ENCODE data around the gene ARHGAP26. TPM values are rescaled to one million over a fixed set of nuclear protein-coding genes. Genes with fewer than 3 reads are reported as not detected.
A peak's percentile ranks its signal among the peaks of the same experiment; 100 is the strongest.

ARHGAP26 gene
- total RNA-seq, 2 donors from 2014 or later = 21.3 to 22.7 TPM

DNA sequence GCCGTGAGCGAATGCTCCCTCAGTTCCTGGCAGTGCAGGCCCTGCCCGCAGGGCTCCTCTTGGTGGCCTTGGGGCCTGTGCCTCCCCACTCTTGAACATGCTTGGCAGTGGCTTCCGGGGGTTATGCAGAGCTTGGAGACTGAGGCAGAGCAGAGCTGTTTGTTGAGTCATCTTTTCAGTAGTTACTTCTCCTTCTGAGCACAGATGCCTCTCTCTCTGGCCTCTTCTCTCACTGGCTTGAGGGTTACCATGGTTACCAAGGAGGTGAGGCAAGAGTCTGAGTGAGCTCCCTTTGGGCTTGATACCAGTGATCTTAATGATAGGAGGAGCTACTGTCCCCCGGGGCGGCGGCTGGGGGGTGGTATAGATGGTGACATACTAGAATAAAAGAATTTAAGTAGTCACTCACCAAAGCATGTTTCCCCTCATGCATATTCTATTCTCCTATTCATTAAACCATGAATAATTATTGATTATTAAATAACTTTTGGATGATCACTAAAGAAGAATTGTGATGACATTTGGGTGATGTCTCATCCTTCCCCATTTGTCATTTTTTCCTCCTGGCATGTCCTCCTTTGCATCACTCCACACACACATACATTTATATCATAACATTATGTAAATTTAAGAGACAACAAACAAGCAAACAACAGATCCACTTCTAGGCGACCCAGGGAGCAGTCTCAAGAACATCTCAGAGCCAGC is 111.1 kb downstream of the ARHGAP26 start:
- DNase-seq = no peak
- Mint-ChIP-seq H3K4me3 (no peak overlapping the region), H3K27ac (no peak overlapping the region), H3K36me3 (ENCODE audit: low read depth) (peaks cover 2% of the 10 kb centered on the region), H3K27me3 (no peaks in the 10 kb centered on the region), H3K4me1 (peaks cover 9% of the 10 kb centered on the region)
- no peaks in the 10 kb centered on the region for H3K9me3 ChIP-seq (ENCODE audit: control insufficient read depth, low read length, poor library complexity, severe bottlenecking)
- peak; percentile 21 for ATAC-seq

DNA sequence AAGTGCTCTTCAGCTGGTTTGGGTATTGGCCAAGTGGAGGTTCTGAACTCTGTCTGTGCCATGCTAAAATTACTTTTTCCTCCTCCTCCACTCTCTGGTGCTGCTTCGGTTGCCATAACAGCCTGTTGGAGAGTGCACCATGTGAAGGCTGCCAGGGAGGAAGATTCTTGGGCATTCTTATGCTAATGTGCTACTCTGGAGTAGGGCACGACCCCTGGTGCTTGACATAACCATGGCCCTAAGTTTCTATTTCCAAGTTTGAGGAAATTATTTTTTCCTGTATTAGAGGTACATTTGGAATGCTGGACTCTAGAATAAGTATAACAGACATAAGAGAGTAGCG is 111.6 kb downstream of the ARHGAP26 start:
- peaks cover 2% of the 10 kb centered on the region for H3K36me3 Mint-ChIP-seq (ENCODE audit: low read depth)
- no peak overlapping the region for H3K27ac Mint-ChIP-seq

DNA sequence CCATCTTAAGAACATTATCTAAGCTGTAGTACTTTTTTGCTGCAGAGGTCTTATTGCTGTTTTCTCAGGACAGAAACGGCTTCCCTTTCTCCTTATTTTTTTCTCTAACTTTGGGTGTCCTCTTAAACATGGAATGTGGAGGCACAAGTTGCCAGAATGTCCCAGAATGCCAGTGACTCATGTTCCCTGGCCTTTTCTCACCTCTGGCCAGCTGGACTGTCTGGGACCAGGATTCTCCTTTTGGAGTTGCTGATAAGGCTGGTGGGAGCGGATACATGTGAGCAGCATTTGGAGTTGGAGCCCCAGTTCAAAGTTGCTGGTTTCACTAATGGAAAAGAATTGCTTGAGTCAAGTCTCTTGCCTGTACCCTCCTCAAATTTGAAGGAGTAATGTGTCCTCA is 112.8 kb downstream of the ARHGAP26 start:
- Mint-ChIP-seq H3K27me3 (no peaks in the 10 kb centered on the region), H3K36me3 (ENCODE audit: low read depth) (peaks cover 2% of the 10 kb centered on the region), H3K4me1 (peaks cover 9% of the 10 kb centered on the region), H3K4me3 (peak overlapping the region; percentile 31), H3K27ac (no peak overlapping the region)
- ATAC-seq = no peak
- no peak for DNase-seq
- H3K9me3 ChIP-seq (ENCODE audit: control insufficient read depth, low read length, poor library complexity, severe bottlenecking) = no peaks in the 10 kb centered on the region

More for the DNA sequence above, 111.6 kb downstream of the ARHGAP26 start:
- DNase-seq (no peak), ATAC-seq (no peak)
- Mint-ChIP-seq H3K27me3 (no peaks in the 10 kb centered on the region), H3K4me3 (no peak overlapping the region), H3K4me1 (peaks cover 9% of the 10 kb centered on the region)
- no peaks in the 10 kb centered on the region for H3K9me3 ChIP-seq (ENCODE audit: control insufficient read depth, low read length, poor library complexity, severe bottlenecking)

DNA sequence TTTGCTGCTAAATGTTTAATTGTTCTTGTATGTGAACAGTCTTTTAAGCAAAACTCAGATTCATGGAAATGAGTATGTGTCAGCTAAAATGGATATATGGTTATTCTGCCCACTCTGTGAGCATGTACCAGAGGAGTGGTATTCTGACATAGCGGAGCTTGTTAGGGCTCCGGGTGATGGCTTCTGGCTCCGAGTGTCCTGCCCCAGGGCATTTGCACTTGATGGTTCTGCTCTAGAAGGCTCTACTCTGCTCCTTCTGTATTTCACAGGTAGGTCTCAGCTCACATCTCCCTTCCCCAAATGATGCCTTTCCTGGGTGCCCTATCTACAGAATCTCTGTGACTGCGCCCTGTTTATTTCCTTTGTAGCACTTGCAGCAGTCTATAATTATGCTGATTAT is 113.3 kb downstream of the ARHGAP26 start:
- Mint-ChIP-seq H3K27ac (no peak overlapping the region), H3K27me3 (no peaks in the 10 kb centered on the region), H3K36me3 (ENCODE audit: low read depth) (peaks cover 2% of the 10 kb centered on the region), H3K4me1 (peaks cover 7% of the 10 kb centered on the region), H3K4me3 (no peak overlapping the region)
- H3K9me3 ChIP-seq (ENCODE audit: control insufficient read depth, low read length, poor library complexity, severe bottlenecking) = no peaks in the 10 kb centered on the region
- ATAC-seq (no peak), DNase-seq (no peak)

DNA sequence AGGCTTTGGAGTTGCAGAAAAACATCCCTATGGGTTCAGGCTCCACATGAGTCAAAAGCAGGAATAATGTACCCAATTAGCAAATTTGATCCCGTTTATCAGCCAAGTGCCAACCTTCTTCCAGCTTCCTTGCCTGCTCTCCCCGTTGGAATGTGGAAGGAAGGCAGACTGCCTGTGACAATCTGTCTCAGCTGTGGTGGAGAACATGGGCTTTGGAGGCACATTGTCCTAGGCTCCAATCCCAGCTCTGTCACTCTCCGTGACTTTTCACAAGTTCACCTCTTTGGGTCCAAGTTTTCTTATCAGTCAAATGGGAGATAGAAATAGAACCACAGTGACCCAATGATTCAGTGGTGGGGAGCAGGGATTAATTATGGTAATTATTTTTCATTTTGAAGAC is 113.9 kb downstream of the ARHGAP26 start:
- Mint-ChIP-seq H3K4me1 (peaks cover 5% of the 10 kb centered on the region), H3K4me3 (no peak overlapping the region), H3K36me3 (ENCODE audit: low read depth) (peaks cover 2% of the 10 kb centered on the region), H3K27me3 (no peaks in the 10 kb centered on the region), H3K27ac (peak overlapping the region; percentile 72)
- H3K9me3 ChIP-seq (ENCODE audit: control insufficient read depth, low read length, poor library complexity, severe bottlenecking) = no peaks in the 10 kb centered on the region
- no peak for DNase-seq
- ATAC-seq = no peak

DNA sequence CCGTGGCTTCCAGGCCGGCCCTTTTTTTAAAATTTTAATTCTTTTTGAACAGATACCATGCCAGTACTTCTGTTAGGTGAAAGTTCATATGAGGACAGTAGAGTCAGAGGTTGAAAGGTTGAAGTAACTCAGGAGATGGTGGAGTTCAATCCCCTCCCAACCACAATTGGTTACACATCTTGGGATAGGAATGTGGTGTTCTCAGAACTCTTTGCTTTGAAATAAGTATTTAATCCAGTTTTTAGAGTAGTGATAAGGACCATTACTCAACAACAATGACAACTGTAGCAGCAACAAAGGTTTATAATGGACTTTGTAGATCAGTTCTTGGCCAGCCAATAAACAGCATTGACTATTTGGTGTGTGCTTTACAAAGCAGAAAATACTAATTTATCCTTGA is 116.0 kb downstream of the ARHGAP26 start:
- no peaks in the 10 kb centered on the region for H3K9me3 ChIP-seq (ENCODE audit: control insufficient read depth, low read length, poor library complexity, severe bottlenecking)
- DNase-seq = no peak
- no peak for ATAC-seq
- H3K27ac Mint-ChIP-seq = peak overlapping the region; percentile 77
- peaks cover 12% of the 10 kb centered on the region for H3K4me1 Mint-ChIP-seq
- no peak overlapping the region for H3K4me3 Mint-ChIP-seq
- no peaks in the 10 kb centered on the region for H3K27me3 Mint-ChIP-seq
- peaks cover 2% of the 10 kb centered on the region for H3K36me3 Mint-ChIP-seq (ENCODE audit: low read depth)

DNA sequence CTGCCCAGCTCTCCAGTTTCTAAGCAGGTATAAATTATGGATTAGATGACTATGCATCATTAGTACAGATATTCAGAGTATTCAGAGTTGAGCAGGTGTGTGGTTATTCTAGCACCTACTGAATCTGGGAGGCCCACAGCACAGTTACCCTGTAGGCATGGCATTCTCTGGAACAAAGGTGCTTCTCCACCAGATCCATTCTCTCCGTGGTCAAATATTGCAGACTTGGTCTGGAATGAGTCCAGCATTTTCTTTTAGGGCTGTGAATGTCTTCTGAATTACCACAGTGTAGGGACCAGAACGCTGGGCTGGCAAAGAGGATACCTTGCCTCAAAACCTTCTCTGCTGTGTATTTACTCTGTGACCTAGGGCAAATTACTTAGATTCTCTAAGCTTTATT is 116.8 kb downstream of the ARHGAP26 start:
- H3K27ac Mint-ChIP-seq = no peak overlapping the region
- H3K4me3 Mint-ChIP-seq = no peak overlapping the region
- no peaks in the 10 kb centered on the region for H3K27me3 Mint-ChIP-seq
- H3K4me1 Mint-ChIP-seq = peaks cover 14% of the 10 kb centered on the region
- no peak for DNase-seq
- no peaks in the 10 kb centered on the region for H3K9me3 ChIP-seq (ENCODE audit: control insufficient read depth, low read length, poor library complexity, severe bottlenecking)
- no peak for ATAC-seq
- H3K36me3 Mint-ChIP-seq (ENCODE audit: low read depth) = peaks cover 2% of the 10 kb centered on the region

DNA sequence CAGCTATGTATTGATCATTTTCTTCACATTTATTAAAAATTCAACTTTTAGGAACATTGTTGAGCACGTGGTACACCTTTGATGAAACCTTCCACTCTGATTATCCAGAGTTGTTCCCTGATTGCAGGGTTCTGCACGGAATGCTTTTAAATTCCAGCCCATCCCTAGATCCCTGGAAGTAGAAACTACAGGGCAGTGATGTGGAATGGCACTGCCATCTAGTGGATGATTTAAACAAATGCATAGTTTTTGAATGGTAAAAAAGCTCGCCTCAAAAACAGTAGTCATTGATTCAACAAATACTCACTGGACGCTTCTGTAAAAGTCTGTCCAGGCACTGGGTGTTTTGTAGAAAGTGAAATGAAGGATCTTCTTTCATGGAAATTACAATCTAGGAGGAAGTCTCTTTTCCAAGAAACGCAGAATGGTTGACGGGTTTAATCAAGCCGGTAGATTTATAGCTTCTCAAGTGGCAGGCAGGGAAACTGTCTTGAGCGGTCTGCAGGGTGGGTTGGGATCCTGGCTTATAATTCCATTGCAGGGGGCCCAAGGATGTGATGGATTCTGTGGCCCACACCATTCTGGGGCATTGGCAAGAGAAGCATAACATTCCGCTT is 118.4 kb downstream of the ARHGAP26 start:
- H3K9me3 ChIP-seq (ENCODE audit: control insufficient read depth, low read length, poor library complexity, severe bottlenecking) = no peaks in the 10 kb centered on the region
- Mint-ChIP-seq H3K27ac (no peak overlapping the region), H3K4me1 (peaks cover 14% of the 10 kb centered on the region), H3K36me3 (ENCODE audit: low read depth) (no peaks in the 10 kb centered on the region), H3K4me3 (no peak overlapping the region), H3K27me3 (no peaks in the 10 kb centered on the region)
- ATAC-seq (peak; percentile 37), DNase-seq (no peak)

DNA sequence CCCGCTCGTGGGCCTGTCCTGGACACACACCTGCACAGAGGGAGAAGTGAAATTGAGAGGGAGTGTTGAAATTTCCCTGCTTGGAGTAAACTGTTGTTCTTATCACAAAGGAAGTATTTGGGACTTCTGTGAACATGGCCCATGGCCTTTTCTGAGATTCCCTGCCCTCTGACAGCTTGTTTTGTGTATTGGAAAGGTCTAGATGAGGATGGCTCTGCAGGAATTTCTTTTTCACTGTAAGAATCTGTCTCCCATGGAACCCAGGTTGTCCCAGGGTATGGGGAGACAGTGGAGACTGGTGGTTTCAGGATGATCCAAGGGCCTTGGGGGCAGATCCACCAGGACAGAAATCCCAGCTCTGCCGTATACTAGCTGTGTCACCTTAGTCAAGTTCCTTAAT is 121.8 kb downstream of the ARHGAP26 start:
- DNase-seq = no peak
- Mint-ChIP-seq H3K4me3 (no peak overlapping the region), H3K27me3 (no peaks in the 10 kb centered on the region), H3K4me1 (peaks cover 18% of the 10 kb centered on the region), H3K36me3 (ENCODE audit: low read depth) (peaks cover 7% of the 10 kb centered on the region), H3K27ac (no peak overlapping the region)
- ATAC-seq = no peak
- H3K9me3 ChIP-seq (ENCODE audit: control insufficient read depth, low read length, poor library complexity, severe bottlenecking) = no peaks in the 10 kb centered on the region

DNA sequence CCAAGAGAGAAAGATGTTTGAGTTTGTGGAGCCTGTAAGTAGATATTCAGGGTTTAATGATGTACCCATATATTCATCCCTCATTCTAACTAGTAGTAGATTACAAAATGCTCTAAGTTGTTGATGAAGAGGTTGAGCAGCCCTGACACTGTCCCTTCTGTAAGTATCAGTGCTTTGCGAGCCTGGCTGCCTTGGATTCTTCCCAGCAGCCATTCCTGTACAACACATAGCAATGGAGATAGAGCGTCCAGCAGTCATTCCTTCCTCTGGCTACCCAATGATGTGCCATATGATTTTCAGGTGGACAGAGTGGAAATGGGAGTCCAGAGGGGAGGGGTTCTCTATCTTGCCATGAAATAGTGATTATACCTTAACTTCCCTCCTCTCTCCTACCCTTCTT is 124.1 kb downstream of the ARHGAP26 start:
- Mint-ChIP-seq H3K36me3 (ENCODE audit: low read depth) (peaks cover 10% of the 10 kb centered on the region), H3K4me1 (peaks cover 21% of the 10 kb centered on the region), H3K27ac (no peak overlapping the region), H3K27me3 (no peaks in the 10 kb centered on the region), H3K4me3 (no peak overlapping the region)
- H3K9me3 ChIP-seq (ENCODE audit: control insufficient read depth, low read length, poor library complexity, severe bottlenecking) = no peaks in the 10 kb centered on the region
- DNase-seq (no peak), ATAC-seq (no peak)

DNA sequence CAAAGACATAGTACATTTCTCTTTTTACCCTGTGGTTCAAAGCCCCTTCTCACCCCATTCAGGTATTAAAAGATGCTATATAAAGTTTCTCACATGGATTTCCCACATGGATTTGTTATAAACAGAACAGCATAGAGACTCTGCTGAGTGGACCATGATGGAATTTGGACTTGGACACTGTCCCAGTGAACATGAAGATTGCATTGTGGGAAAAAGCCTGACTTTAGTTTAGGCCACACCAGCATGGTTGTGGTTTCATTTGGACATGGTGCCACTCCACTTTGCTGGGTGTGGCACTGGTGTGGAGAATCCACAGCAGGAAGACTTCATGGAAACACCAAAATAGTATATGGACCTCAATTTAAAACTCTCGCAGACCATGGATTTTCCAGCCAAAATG is 124.6 kb downstream of the ARHGAP26 start:
- H3K36me3 Mint-ChIP-seq (ENCODE audit: low read depth) = peaks cover 10% of the 10 kb centered on the region
- H3K27me3 Mint-ChIP-seq = no peaks in the 10 kb centered on the region
- ATAC-seq = no peak
- H3K27ac Mint-ChIP-seq = no peak overlapping the region
- peaks cover 21% of the 10 kb centered on the region for H3K4me1 Mint-ChIP-seq
- DNase-seq = no peak
- H3K4me3 Mint-ChIP-seq = no peak overlapping the region
- H3K9me3 ChIP-seq (ENCODE audit: control insufficient read depth, low read length, poor library complexity, severe bottlenecking) = no peaks in the 10 kb centered on the region

DNA sequence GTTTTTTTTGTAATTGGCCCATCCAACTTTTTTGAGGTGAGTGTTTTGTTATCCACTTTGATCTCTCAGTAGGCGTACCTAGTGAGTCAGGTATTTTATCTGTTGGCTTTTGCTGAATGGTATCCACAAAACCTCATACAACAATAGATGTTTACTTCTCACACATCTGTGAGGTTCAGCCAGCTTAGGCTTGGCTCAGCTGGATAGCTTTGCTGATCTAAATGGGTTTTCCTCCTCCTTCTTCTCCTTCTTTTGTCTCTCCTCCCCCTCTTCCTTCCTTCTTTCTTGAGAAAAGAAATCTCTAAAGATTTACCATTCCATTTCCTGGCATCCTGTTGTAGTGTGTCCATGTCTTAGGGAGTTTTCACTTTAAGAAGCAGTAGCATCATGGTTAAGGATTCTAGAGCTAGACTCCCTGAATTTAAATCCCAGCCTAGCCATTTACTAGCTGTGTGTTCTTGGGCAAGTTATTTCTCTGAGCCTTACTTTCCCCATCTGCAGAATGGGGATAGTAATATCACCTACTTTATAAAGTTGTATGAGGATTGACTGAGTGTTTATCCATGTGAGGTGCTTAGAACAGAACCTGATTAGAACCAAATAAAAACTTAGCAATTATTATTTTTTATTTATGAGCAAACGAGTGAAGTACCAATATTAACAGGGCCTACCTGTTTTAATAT is 126.3 kb downstream of the ARHGAP26 start:
- no peak overlapping the region for H3K4me3 Mint-ChIP-seq
- H3K36me3 Mint-ChIP-seq (ENCODE audit: low read depth) = peaks cover 10% of the 10 kb centered on the region
- ATAC-seq = no peak
- H3K27me3 Mint-ChIP-seq = no peaks in the 10 kb centered on the region
- no peaks in the 10 kb centered on the region for H3K9me3 ChIP-seq (ENCODE audit: control insufficient read depth, low read length, poor library complexity, severe bottlenecking)
- DNase-seq = no peak
- H3K27ac Mint-ChIP-seq = no peak overlapping the region
- peaks cover 15% of the 10 kb centered on the region for H3K4me1 Mint-ChIP-seq

DNA sequence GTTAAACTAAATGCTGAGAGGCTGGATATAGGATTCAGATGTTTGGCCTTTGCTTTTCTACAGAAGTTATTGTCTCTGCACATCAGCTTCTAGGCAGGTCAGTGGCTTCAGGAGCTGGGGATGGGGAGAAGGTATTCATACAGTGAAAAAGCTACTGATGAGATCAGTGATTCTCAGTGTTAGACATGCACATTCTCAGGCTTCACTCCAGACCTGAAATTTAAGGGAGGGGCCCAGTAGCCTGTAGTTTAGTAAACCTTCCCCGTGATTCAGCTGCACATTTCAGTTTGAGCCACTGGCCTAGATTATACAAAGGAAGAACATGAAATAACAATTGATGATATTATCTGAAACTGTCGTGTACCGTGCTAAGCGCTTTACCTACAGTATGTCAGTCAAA is 127.2 kb downstream of the ARHGAP26 start:
- ATAC-seq = no peak
- Mint-ChIP-seq H3K27me3 (no peaks in the 10 kb centered on the region), H3K27ac (no peak overlapping the region), H3K4me1 (peaks cover 15% of the 10 kb centered on the region), H3K36me3 (ENCODE audit: low read depth) (peaks cover 12% of the 10 kb centered on the region), H3K4me3 (no peak overlapping the region)
- no peaks in the 10 kb centered on the region for H3K9me3 ChIP-seq (ENCODE audit: control insufficient read depth, low read length, poor library complexity, severe bottlenecking)
- DNase-seq = no peak

DNA sequence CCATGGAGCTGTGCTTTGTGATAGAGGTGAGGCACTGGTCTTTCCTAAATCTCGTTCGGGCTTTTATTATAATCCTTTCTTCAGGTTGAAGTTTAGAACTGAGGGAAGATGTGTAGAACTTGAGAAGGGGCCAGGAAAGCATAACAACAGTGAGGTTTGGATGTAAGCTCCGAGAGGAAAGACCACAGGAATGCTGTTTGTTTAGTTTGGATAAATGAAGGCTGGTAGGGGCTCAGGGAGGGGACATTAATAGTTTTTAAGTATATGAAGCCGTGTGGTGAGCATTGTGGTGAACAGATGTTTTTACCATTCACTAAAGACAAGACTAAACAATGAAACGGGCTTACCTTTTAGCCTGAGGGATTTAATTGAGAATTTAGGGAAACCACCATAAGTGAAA is 130.8 kb downstream of the ARHGAP26 start:
- no peaks in the 10 kb centered on the region for H3K9me3 ChIP-seq (ENCODE audit: control insufficient read depth, low read length, poor library complexity, severe bottlenecking)
- H3K4me1 Mint-ChIP-seq = peaks cover 11% of the 10 kb centered on the region
- H3K27me3 Mint-ChIP-seq = no peaks in the 10 kb centered on the region
- no peak for ATAC-seq
- H3K4me3 Mint-ChIP-seq = no peak overlapping the region
- no peak for DNase-seq
- peaks cover 15% of the 10 kb centered on the region for H3K36me3 Mint-ChIP-seq (ENCODE audit: low read depth)
- H3K27ac Mint-ChIP-seq = no peak overlapping the region
